GM23338 (cell line): ENCODE results near the gene KIF21A. TPM values are rescaled to one million over a fixed set of nuclear protein-coding genes. Genes with fewer than 3 reads are reported as not detected.

Experiments
- ATAC-seq: fragments of 200-7000 bp; cut with Tn5 transposase; 3 replicates; pipeline ENCODE4 v1.9.1; 2020
- DNase-seq: peaks from one replicate; pipeline ENCODE4 v3.0.0-alpha.2; 2015; ENCODE audit warnings: low spot score
- H2AFZ ChIP-seq: fragments of 200-600 bp; sonication (generic); 2 replicates; pipeline ENCODE4 v1.8.0; 2016; ENCODE audit warnings: antibody characterized with exemption, mild to moderate bottlenecking, moderate library complexity
- H3F3A ChIP-seq: fragments of 200-600 bp; sonication (generic); replicated peaks from 2 replicates; pipeline ENCODE4 v1.8.0; 2017; ENCODE audit warnings: antibody characterized with exemption, mixed run types, low read depth
- H3K27ac ChIP-seq: fragments of 200-600 bp; sonication (generic); 2 replicates; pipeline ENCODE4 v1.6.1; 2016; ENCODE audit warnings: low read depth
- H3K27me3 ChIP-seq: fragments of 200-600 bp; sonication (generic); 2 replicates; pipeline ENCODE4 v1.8.0; 2016; ENCODE audit warnings: mild to moderate bottlenecking, mixed run types, moderate library complexity; ENCODE audit not compliant: insufficient read depth
- H3K36me3 ChIP-seq: fragments of 200-600 bp; sonication (generic); 2 replicates; pipeline ENCODE4 v1.8.0; 2016; ENCODE audit warnings: mild to moderate bottlenecking; ENCODE audit not compliant: insufficient read depth
- H3K4me1 ChIP-seq: fragments of 200-600 bp; sonication (generic); 2 replicates; pipeline ENCODE4 v1.8.0; 2016; ENCODE audit warnings: mild to moderate bottlenecking, moderate library complexity; ENCODE audit not compliant: insufficient read depth
- H3K4me2 ChIP-seq: fragments of 200-600 bp; sonication (generic); 2 replicates; pipeline ENCODE4 v1.7.1; 2017; ENCODE audit warnings: mixed run types
- H3K4me3 ChIP-seq: fragments of 200-600 bp; sonication (generic); 2 replicates; pipeline ENCODE4 v1.6.1; 2016; ENCODE audit warnings: mixed run types
- H3K79me2 ChIP-seq: fragments of 200-600 bp; sonication (generic); replicated peaks from 2 replicates; pipeline ENCODE4 v1.8.0; 2017; ENCODE audit warnings: mild to moderate bottlenecking; ENCODE audit not compliant: insufficient read depth
- H3K9me2 ChIP-seq: fragments of 200-600 bp; sonication (generic); 2 replicates; pipeline ENCODE4 v1.8.0; 2017; ENCODE audit not compliant: insufficient read depth
- H4K20me1 ChIP-seq: fragments of 200-600 bp; sonication (generic); replicated peaks from 2 replicates; pipeline ENCODE4 v1.8.0; 2017; ENCODE audit warnings: mild to moderate bottlenecking; ENCODE audit not compliant: insufficient read depth
- H3K27ac Mint-ChIP-seq: 2 replicates; pipeline ENCODE4 v1.8.0; 2020; ENCODE audit warnings: inconsistent platforms, mild to moderate bottlenecking, moderate library complexity, mixed read lengths
- H3K27me3 Mint-ChIP-seq: 3 replicates; pipeline ENCODE4 v1.8.0; 2022; ENCODE audit warnings: low read depth, mild to moderate bottlenecking, moderate library complexity, mixed read lengths, inconsistent platforms; ENCODE audit not compliant: insufficient read depth, poor library complexity
- H3K36me3 Mint-ChIP-seq: 3 replicates; pipeline ENCODE4 v1.8.0; 2021; ENCODE audit warnings: low read depth, mild to moderate bottlenecking, inconsistent platforms, moderate library complexity, mixed read lengths
- H3K4me1 Mint-ChIP-seq: 3 replicates; pipeline ENCODE4 v1.8.0; 2020; ENCODE audit warnings: mild to moderate bottlenecking, inconsistent platforms, mixed read lengths
- H3K4me3 Mint-ChIP-seq: 3 replicates; pipeline ENCODE4 v1.8.0; 2021; ENCODE audit warnings: moderate library complexity, mild to moderate bottlenecking, inconsistent platforms, mixed read lengths
- H3K9me3 Mint-ChIP-seq: 3 replicates; pipeline ENCODE4 v1.8.0; 2020; ENCODE audit warnings: moderate library complexity, mild to moderate bottlenecking, inconsistent platforms, mixed read lengths
- CREB1 ChIP-seq: fragments of 250-450 bp; sonication (Bioruptor Pico); IDR thresholded peaks from 2 replicates; pipeline ENCODE4 v1.5.0; 2020; ENCODE audit warnings: low read depth, mild to moderate bottlenecking, moderate library complexity
- CTCF ChIP-seq, 2 experiments: fragments of 200-600 bp in 1 of 2; sonication (generic) in 1 of 2; conservative IDR thresholded peaks; 2 replicates each; pipeline versions ENCODE4 v1.5.1 to v1.6.1; 2016 to 2017; ENCODE audit warnings: antibody characterized with exemption in 2 of 2, low read depth in 2 of 2, mild to moderate bottlenecking in 2 of 2, moderate library complexity in 1 of 2
- EZH2 ChIP-seq: fragments of 200-600 bp; sonication (generic); IDR thresholded peaks from one replicate; pipeline ENCODE4 v1.8.0; 2017; ENCODE audit warnings: antibody characterized with exemption, mild to moderate bottlenecking, low read depth; ENCODE audit not compliant: unreplicated experiment
- EZH2phosphoT487 ChIP-seq: fragments of 200-600 bp; sonication (generic); IDR thresholded peaks from one replicate; pipeline ENCODE4 v1.8.1; 2018; ENCODE audit warnings: antibody characterized with exemption; ENCODE audit not compliant: unreplicated experiment
- JUNB ChIP-seq: IDR thresholded peaks from one replicate; pipeline ENCODE4 v1.6.1; 2016; ENCODE audit warnings: antibody characterized with exemption; ENCODE audit not compliant: unreplicated experiment
- NANOG ChIP-seq: IDR thresholded peaks from 2 replicates; pipeline ENCODE4 v1.6.1; 2016; ENCODE audit warnings: antibody characterized with exemption, borderline replicate concordance
- POLR2AphosphoS5 ChIP-seq: IDR thresholded peaks from 2 replicates; pipeline ENCODE4 v1.6.1; 2016; ENCODE audit warnings: antibody characterized with exemption, low read depth
- REST ChIP-seq: IDR thresholded peaks from one replicate; pipeline ENCODE4 v1.6.1; 2018; ENCODE audit warnings: antibody characterized with exemption; ENCODE audit not compliant: unreplicated experiment
- STAT1 ChIP-seq: IDR thresholded peaks from one replicate; pipeline ENCODE4 v1.6.1; 2016; ENCODE audit warnings: antibody characterized with exemption; ENCODE audit not compliant: unreplicated experiment
- ZNF114 ChIP-seq: fragments of 250-450 bp; sonication (Bioruptor Pico); IDR thresholded peaks from 2 replicates; pipeline ENCODE4 v1.5.0; 2020; ENCODE audit warnings: mild to moderate bottlenecking, moderate library complexity
- ZNF331 ChIP-seq: fragments of 250-450 bp; sonication (Bioruptor Pico); IDR thresholded peaks from 2 replicates; pipeline ENCODE4 v1.5.0; 2020; ENCODE audit warnings: low read depth, mild to moderate bottlenecking, moderate library complexity
- polyA plus RNA-seq: library from polyadenylated mRNA; unstranded; fragments of >200 nt; fragmentation: Nextera tagmentation; extraction: Ambion mirVana; gene quantifications from 2 replicates; pipeline ENCODE4 v1.2.1, GENCODE V29; 2016
- total RNA-seq: library from RNA; depleted of rRNA; stranded (reverse); fragments of >200 nt; shearing (Covaris generic); gene quantifications from 2 replicates; pipeline ENCODE4 v1.2.3, GENCODE V29; 2014
- TF ChIP-seq, protein P1 (sequence below): IDR thresholded peaks from 2 replicates; pipeline ENCODE4 v1.6.1; 2016; ENCODE audit warnings: antibody characterized with exemption

KIF21A gene
- total and polyA plus RNA-seq, 2 experiments from 2014 or later, result 28.8 to 32.0 TPM

- H3K36me3 ChIP-seq, result no peaks in the 10 kb centered on the region
- Mint-ChIP-seq H3K4me1 (no peaks in the 10 kb centered on the region; the same call in 2 of the 3 replicates), H3K36me3 (no peaks in the 10 kb centered on the region), H3K27ac (no peak overlapping the region), H3K4me3 (no peak overlapping the region), H3K9me3 (no peaks in the 10 kb centered on the region), H3K27me3 (no peaks in the 10 kb centered on the region)
- no peak overlapping the region for H3K27ac ChIP-seq
- no peak overlapping the region for H3K4me2 ChIP-seq
- peaks cover 7% of the 10 kb centered on the region for H3K9me2 ChIP-seq
- no peaks in the 10 kb centered on the region for H3K27me3 ChIP-seq
- ATAC-seq (no peak), DNase-seq (no peak)
- no peak for TF ChIP-seq STAT1
- TF ChIP-seq CREB1, result no peak
- no peak for TF ChIP-seq ZNF114 (CRISPR knock-in tag)
- TF ChIP-seq EZH2phosphoT487, result no peak
- TF ChIP-seq REST, result no peak
- TF ChIP-seq, protein P1, sequence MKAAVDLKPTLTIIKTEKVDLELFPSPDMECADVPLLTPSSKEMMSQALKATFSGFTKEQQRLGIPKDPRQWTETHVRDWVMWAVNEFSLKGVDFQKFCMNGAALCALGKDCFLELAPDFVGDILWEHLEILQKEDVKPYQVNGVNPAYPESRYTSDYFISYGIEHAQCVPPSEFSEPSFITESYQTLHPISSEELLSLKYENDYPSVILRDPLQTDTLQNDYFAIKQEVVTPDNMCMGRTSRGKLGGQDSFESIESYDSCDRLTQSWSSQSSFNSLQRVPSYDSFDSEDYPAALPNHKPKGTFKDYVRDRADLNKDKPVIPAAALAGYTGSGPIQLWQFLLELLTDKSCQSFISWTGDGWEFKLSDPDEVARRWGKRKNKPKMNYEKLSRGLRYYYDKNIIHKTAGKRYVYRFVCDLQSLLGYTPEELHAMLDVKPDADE, result no peak
- no peak for TF ChIP-seq ZNF331 (CRISPR knock-in tag)
- TF ChIP-seq POLR2AphosphoS5, result no peak
- TF ChIP-seq EZH2, result no peak
- TF ChIP-seq JUNB, result no peak
- TF ChIP-seq NANOG, result no peak
- H3K4me3 ChIP-seq, result no peak overlapping the region
- no peaks in the 10 kb centered on the region for H4K20me1 ChIP-seq
- H2AFZ ChIP-seq, result peak overlapping the region; percentile 74; the same call in 1 of the 2 replicates
- no peaks in the 10 kb centered on the region for H3K4me1 ChIP-seq
- H3F3A ChIP-seq, result no peaks in the 10 kb centered on the region
- no peaks in the 10 kb centered on the region for H3K79me2 ChIP-seq
Measured at GRCh38 chr12:39459027-39459434, 16.1 kb upstream of the KIF21A start.

GRCh38 chr12:39451977-39452376 is 9.1 kb upstream of the KIF21A start:
- Histone ChIP-seq H4K20me1 (no peaks in the 10 kb centered on the region), H3K4me3 (0 out of 2 replicates have a peak overlapping the region, but pooled peaks have one; percentile 5), H3K4me1 (peaks cover 18% of the 10 kb centered on the region), H3K79me2 (no peaks in the 10 kb centered on the region), H3K27me3 (no peaks in the 10 kb centered on the region), H3K9me2 (no peaks in the 10 kb centered on the region), H2AFZ (no peak overlapping the region), H3K27ac (no peak overlapping the region), H3F3A (no peaks in the 10 kb centered on the region), H3K36me3 (no peaks in the 10 kb centered on the region), H3K4me2 (peak overlapping the region; percentile 13)
- peaks cover 2% of the 10 kb centered on the region for H3K27me3 Mint-ChIP-seq
- ATAC-seq (peak; percentile 69), DNase-seq (peak; percentile 57)
- no peaks in the 10 kb centered on the region; the same call in 2 of the 3 replicates for H3K9me3 Mint-ChIP-seq
- H3K4me3 Mint-ChIP-seq, result peak overlapping the region; percentile 51
- no peaks in the 10 kb centered on the region for H3K36me3 Mint-ChIP-seq
- peaks cover 36% of the 10 kb centered on the region for H3K4me1 Mint-ChIP-seq
- H3K27ac Mint-ChIP-seq, result peak overlapping the region; percentile 80
- TF ChIP-seq JUNB, result no peak
- no peak for TF ChIP-seq CTCF (conservative IDR thresholded peaks at IDR 0.05; ENCODE audit: low read depth in 2 of 2)
- TF ChIP-seq CREB1, result 0 out of 2 replicates have a peak, but pooled peaks have one; percentile 10
- peak; percentile 98 for TF ChIP-seq NANOG
